Urothelium cell line (cell line): ENCODE data around the gene NHS.

ENCODE experiments used
- DNase-seq: peaks from one replicate; pipeline ENCODE4 v3.0.0; 2011; ENCODE audit warnings: low spot score, mixed read lengths
- FAIRE-seq: peaks from 2 replicates; lab custom pipeline; 2011; peaks lifted over from hg19 to GRCh38; lab: Jason Lieb, UNC

The NHS gene

GRCh38 chrX:17748684-17749083 lies 373.7 kb downstream of the NHS start:
- DNase-seq (no peak), FAIRE-seq (no peak)

DNA sequence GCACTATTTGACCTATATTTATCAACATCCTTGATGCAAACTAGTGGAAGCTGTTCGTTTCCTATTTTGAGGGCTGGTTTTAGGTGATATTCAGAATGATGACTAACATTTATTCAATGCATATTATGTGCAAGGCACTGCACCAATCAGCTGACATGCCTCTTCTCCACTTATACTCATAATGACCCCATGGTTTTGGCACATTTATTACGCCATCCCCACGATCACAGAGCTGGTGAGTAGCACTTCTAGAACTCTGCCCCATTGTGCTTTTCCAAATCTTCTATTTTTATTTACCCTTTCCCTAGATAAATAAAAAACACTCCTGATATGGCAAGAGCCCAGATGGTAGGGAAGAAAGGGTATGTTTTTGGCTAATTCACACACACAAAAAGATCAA lies 375.4 kb downstream of the NHS start:
- no peak for FAIRE-seq
- no peak for DNase-seq

DNA sequence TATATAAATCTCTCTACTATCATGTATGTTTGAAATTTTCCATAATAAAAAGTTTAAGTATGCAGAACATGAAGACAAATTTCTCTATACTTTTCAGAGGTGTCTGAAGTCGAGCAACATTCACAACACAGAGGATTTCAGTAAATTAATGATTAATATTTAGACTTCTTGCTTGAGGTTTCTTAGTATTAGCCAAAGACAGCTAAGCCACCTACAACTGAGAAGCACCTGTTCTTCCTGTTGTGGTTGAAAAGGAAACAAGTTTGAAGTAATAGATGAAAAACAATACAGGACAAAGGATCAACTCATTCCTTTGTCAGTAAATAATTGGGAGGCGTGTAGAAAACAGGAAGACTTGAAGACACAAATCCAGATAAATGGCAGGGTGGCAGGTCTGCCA lies 383.4 kb downstream of the NHS start:
- DNase-seq (no peak), FAIRE-seq (no peak)

GRCh38 chrX:17759990-17760389 lies 385.0 kb downstream of the NHS start:
- FAIRE-seq (no peak), DNase-seq (no peak)

- DNase-seq = no peak
Measured at GRCh38 chrX:17767734-17768133, 392.7 kb downstream of the NHS start.

GRCh38 chrX:17768997-17769396 lies 394.0 kb downstream of the NHS start:
- no peak for DNase-seq
- FAIRE-seq = no peak

More at GRCh38 chrX:17767734-17768133, 392.7 kb downstream of the NHS start:
- FAIRE-seq = no peak

DNA sequence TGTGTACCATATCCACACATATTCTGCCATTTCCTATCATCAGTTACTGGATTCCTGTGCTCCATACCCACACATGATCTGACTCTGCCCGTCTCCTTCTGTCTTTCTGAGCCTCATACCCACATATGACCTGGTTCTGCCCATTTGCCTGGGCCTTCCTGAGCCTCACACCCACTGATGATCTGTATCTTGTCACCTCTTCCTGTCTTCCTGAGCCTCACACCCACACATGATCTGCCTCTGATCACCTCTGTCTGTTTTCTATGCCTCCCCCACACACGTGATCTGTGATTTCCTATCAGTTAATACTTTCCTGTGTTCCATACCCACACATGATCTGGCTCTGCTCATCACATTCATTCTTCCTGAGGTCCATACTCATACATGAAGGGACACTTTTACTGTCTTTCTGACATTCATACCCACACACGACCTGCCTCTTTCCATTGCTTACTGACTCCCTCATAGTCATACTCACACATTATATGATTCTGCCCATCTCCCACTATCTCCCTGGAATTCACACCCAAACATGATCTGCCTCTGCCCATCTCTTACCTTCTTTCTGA lies 394.8 kb downstream of the NHS start:
- no peak for FAIRE-seq
- DNase-seq = no peak

GRCh38 chrX:17773221-17773876 lies 398.3 kb downstream of the NHS start:
- no peak for FAIRE-seq
- no peak for DNase-seq

DNA sequence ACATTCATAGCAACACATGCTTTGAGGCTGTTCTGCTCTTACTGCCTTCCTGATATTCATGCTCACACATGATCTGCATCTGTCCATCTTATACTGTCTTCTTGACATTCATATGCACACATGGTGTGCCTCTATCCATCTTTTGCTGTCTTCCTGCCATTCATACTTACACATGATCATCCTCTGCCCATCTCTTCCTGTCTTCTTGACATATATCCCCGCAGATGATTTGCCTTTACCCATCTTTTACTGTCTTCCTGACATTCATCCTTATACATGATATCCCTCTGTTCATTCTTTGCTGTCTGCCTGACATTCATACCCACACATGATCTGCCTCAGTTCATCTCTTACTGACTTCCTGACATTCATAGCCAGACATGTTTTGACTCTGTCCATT lies 399.1 kb downstream of the NHS start:
- FAIRE-seq (no peak), DNase-seq (no peak)

GRCh38 chrX:17778997-17779396 lies 404.0 kb downstream of the NHS start:
- no peak for DNase-seq
- FAIRE-seq = no peak

DNA sequence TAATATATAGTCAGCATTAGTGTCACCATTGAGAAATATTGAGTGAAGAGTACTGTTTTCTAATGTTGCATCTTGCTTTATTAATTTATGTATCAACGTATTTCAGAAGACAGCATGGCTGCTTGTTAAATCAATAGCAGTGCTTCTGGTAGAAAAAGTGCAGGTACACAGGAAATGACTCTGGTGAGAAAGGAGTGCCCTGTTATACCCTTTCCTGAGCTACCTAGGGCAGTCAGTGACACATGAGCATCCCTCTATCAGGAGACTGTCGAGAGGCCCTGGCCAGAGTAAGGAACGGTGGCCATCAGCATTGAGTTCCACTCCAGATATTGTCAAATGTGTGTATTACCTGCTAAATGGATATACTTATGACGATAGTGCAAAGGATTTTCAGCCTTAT lies 404.4 kb downstream of the NHS start:
- FAIRE-seq (no peak), DNase-seq (no peak)
